Right kidney (tissue), 1 donor: ENCODE results near the gene ALG14.
"Not testable (repeated sequence)": the region's sequence is repeated elsewhere in the genome, so short reads cannot be mapped to it uniquely, and the experiment has no call there.

Experiments
- DNase-seq: peaks from one replicate; pipeline ENCODE4 v3.0.0-alpha.2; 2016

Gene ALG14

GRCh38 chr1:95010158-95010557 is 62.6 kb downstream of the ALG14 start:
- DNase-seq: no peak

- no peak for DNase-seq
Observed at GRCh38 chr1:95007687-95008086, 65.1 kb downstream of the ALG14 start.

- DNase-seq: no peak
Observed at GRCh38 chr1:95006681-95007080, 66.1 kb downstream of the ALG14 start.

GRCh38 chr1:95005584-95005983 is 67.2 kb downstream of the ALG14 start:
- no peak for DNase-seq

- no peak for DNase-seq
Observed at GRCh38 chr1:95004013-95004412, 68.7 kb downstream of the ALG14 start.

GRCh38 chr1:95003433-95003738 is 69.4 kb downstream of the ALG14 start:
- DNase-seq: no peak

- DNase-seq: peak; percentile 39
Observed at GRCh38 chr1:95002540-95003432, 70.0 kb downstream of the ALG14 start.

- DNase-seq: no peak
Observed at GRCh38 chr1:95002164-95002539, 70.6 kb downstream of the ALG14 start.

- DNase-seq: no peak
Observed at GRCh38 chr1:94999456-95000131, 73.2 kb downstream of the ALG14 start.

GRCh38 chr1:94998748-94999147 is 74.0 kb downstream of the ALG14 start:
- no peak for DNase-seq

- DNase-seq: no peak
Observed at GRCh38 chr1:94998114-94998513, 74.6 kb downstream of the ALG14 start.

GRCh38 chr1:94995536-94995935 is 77.2 kb downstream of the ALG14 start:
- not testable (repeated sequence) for DNase-seq

GRCh38 chr1:94994805-94995204 is 77.9 kb downstream of the ALG14 start:
- DNase-seq: no peak

- DNase-seq: no peak
Observed at GRCh38 chr1:94993931-94994645, 78.7 kb downstream of the ALG14 start.

- no peak for DNase-seq
Observed at GRCh38 chr1:94992863-94993563, 79.7 kb downstream of the ALG14 start.

GRCh38 chr1:94992161-94992560 is 80.6 kb downstream of the ALG14 start:
- no peak for DNase-seq

- DNase-seq: no peak
Observed at GRCh38 chr1:94989911-94990473, 82.8 kb downstream of the ALG14 start.

GRCh38 chr1:94989398-94989797 is 83.4 kb downstream of the ALG14 start:
- no peak for DNase-seq

- DNase-seq: no peak
Observed at GRCh38 chr1:94988356-94988755, 84.4 kb downstream of the ALG14 start.

- DNase-seq: no peak
Observed at GRCh38 chr1:94986783-94987182, 86.0 kb downstream of the ALG14 start.

- DNase-seq: no peak
Observed at GRCh38 chr1:94983171-94983739, 89.5 kb downstream of the ALG14 start.

- no peak for DNase-seq
Observed at GRCh38 chr1:94982398-94982797, 90.4 kb downstream of the ALG14 start.
